GM12891 (cell line): ENCODE results near the gene MDC1.
"Not testable (repeated sequence)": the region's sequence is repeated elsewhere in the genome, so short reads cannot be mapped to it uniquely, and the experiment has no call there.

ENCODE experiments used
- DNase-seq: peaks from one replicate; pipeline ENCODE4 v3.0.0; 2011; ENCODE audit warnings: low spot score; ENCODE audit not compliant: insufficient read length
- FAIRE-seq: peaks from 2 replicates; lab custom pipeline; 2011; peaks lifted over from hg19 to GRCh38; lab: Jason Lieb, UNC
- PAX5 ChIP-seq: IDR thresholded peaks from 2 replicates; pipeline ENCODE4 v1.6.1; 2011; ENCODE audit warnings: low read length, moderate library complexity, mild to moderate bottlenecking; ENCODE audit not compliant: insufficient read depth, severe bottlenecking
- POLR2A ChIP-seq: IDR thresholded peaks from 2 replicates; pipeline ENCODE4 v1.6.1; 2011; ENCODE audit warnings: low read depth, low read length, control low read depth
- POLR2AphosphoS5 ChIP-seq: IDR thresholded peaks from 2 replicates; pipeline ENCODE4 v1.6.1; 2011; ENCODE audit warnings: low read depth, low read length, control low read depth
- POU2F2 ChIP-seq: IDR thresholded peaks from 2 replicates; pipeline ENCODE4 v1.6.1; 2011; ENCODE audit warnings: low read depth, mild to moderate bottlenecking, control low read depth, low read length, moderate library complexity
- SPI1 ChIP-seq: IDR thresholded peaks from 2 replicates; pipeline ENCODE4 v1.6.1; 2011; ENCODE audit warnings: low read depth, low read length, control low read depth
- TAF1 ChIP-seq: IDR thresholded peaks from 2 replicates; pipeline ENCODE4 v1.6.1; 2011; ENCODE audit warnings: low read depth, low read length, control low read depth

The MDC1 gene

DNA sequence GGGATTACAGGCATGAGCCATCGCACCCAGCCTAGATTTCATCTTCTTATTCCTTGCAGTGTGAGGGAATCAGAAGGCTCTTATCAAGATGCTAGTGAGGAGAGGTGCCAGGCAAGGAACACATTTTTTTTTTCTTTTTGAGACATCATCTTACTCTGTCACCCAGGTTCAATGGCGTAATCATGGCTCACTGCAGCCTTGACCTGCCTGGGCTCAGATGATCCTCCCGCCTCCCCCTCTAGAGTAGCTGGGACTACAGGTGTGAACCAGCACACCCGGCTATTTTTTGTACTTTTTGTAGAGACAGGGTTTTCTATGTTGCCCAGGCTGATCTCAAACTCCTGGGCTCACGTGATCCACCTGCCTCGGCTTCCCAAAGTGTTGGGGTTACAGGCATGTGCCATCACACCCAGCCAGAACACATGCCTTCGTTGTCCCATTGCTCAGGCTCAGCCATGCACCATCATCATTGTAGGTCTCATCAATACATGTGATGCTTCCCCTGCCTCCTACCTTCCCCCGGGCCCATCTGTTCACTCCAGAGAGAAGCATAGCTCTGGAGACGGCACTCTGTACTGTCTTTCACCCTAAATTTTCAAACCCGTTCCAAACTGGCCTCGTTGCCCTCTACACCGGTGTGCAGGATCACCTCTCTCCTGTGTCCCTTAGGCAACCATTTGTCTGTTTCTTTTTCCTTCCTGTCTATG lies 15.3 kb upstream of the MDC1 start:
- no peak for DNase-seq
- TF ChIP-seq SPI1 (no peak), POU2F2 (no peak), POLR2A (no peak)
- FAIRE-seq, result no peak

GRCh38 chr6:30730601-30731435 lies 13.7 kb upstream of the MDC1 start:
- TF ChIP-seq SPI1, result 0 out of 2 replicates have a peak, but pooled peaks have one; percentile 26
- TF ChIP-seq TAF1, result no peak
- TF ChIP-seq POLR2AphosphoS5, result no peak
- TF ChIP-seq PAX5, result peak; percentile 41
- no peak for TF ChIP-seq POU2F2
- TF ChIP-seq POLR2A, result no peak
- peak; percentile 60 for DNase-seq
- FAIRE-seq, result peak; percentile 92

DNA sequence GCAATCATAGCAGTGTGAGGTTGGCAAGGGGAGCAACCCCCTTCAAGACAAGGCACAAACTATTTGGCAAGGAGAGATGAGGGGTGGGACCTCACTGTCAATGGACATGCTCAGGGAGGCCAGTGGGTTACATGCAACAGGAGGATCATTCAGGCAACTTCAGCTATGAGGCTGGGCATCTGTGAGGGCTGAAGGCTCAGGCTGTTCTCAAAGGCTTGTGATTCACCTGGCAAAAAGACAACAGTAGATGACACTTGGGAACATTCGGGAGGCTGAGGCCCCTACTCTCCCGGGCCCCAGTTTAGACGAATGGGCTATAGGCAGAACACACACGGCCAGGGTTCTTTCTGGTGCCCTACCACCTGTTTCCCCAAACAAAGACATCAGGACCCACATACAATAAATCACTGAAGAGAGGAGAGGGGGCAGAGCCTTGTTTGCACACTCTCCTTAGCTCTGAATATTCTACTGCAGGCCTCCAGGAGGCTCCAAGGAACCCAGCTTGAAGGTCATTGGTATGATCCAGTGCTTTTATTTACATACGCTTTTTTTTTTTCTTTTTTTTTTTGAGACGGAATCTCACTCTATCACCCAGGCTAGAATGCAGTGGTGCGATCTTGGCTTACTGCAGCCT lies 11.0 kb upstream of the MDC1 start:
- DNase-seq (no peak), FAIRE-seq (no peak)
- no peak for TF ChIP-seq POLR2AphosphoS5
- no peak for TF ChIP-seq POU2F2
- no peak for TF ChIP-seq PAX5
- no peak for TF ChIP-seq SPI1
- TF ChIP-seq POLR2A, result no peak
- no peak for TF ChIP-seq TAF1

DNA sequence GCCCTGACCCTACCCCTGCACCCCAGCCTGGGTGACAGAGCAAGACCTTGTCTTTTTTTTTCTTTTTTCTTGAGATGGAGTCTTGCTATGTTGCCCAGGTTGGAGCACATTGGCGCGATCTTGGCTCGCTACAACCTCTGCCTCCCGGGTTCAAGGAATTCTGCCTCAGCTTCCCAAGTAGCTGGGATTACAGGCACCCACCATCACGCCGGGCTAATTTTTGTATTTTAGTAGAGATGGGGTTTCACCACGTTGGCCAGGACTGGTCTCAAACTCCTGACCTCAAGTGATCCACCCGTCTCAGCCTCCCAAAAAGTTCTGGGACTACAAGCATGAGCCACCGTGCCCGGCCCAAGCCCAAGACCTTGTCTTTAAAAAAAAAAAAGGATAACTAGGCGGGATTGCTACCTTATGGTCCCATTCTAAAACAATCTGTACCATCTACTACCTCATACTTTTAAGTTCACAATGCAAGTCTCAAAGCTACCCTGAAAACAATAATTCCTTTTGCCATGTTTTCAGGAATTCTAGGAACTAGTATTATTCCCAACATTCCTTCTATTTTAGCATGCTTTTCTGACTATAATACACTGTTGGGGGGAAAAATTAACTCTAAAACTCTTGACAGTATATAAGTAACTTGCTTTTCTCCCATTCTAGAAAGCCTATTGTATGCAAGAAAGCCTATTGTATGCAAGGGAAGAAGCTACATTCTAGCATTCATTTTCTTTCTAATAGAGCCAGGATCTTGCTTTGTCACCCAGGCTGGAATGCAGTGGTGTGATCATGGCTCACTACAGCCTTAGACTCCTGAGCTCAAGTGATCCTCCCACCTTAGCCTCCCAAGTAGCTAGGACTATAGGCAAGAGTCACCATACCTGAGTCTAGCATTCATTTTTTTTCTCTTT lies 9.7 kb upstream of the MDC1 start:
- TF ChIP-seq SPI1 (no peak), POLR2AphosphoS5 (no peak), POU2F2 (no peak), TAF1 (no peak), PAX5 (no peak), POLR2A (no peak)
- no peak for FAIRE-seq
- no peak for DNase-seq

GRCh38 chr6:30725713-30726505 lies 8.8 kb upstream of the MDC1 start:
- FAIRE-seq (no peak), DNase-seq (no peak)
- TF ChIP-seq SPI1, result no peak
- TF ChIP-seq PAX5, result no peak
- TF ChIP-seq TAF1, result 0 out of 2 replicates have a peak, but pooled peaks have one; percentile 16
- TF ChIP-seq POU2F2, result peak; percentile 74
- TF ChIP-seq POLR2AphosphoS5, result peak; percentile 86
- peak; percentile 89 for TF ChIP-seq POLR2A

GRCh38 chr6:30724906-30725667 lies 8.0 kb upstream of the MDC1 start:
- FAIRE-seq, result no peak
- TF ChIP-seq POU2F2 (peak; percentile 7; the same call in 1 of the 2 replicates), POLR2A (peak; percentile 70), TAF1 (no peak), PAX5 (no peak), SPI1 (no peak), POLR2AphosphoS5 (peak; percentile 83)
- DNase-seq, result no peak

DNA sequence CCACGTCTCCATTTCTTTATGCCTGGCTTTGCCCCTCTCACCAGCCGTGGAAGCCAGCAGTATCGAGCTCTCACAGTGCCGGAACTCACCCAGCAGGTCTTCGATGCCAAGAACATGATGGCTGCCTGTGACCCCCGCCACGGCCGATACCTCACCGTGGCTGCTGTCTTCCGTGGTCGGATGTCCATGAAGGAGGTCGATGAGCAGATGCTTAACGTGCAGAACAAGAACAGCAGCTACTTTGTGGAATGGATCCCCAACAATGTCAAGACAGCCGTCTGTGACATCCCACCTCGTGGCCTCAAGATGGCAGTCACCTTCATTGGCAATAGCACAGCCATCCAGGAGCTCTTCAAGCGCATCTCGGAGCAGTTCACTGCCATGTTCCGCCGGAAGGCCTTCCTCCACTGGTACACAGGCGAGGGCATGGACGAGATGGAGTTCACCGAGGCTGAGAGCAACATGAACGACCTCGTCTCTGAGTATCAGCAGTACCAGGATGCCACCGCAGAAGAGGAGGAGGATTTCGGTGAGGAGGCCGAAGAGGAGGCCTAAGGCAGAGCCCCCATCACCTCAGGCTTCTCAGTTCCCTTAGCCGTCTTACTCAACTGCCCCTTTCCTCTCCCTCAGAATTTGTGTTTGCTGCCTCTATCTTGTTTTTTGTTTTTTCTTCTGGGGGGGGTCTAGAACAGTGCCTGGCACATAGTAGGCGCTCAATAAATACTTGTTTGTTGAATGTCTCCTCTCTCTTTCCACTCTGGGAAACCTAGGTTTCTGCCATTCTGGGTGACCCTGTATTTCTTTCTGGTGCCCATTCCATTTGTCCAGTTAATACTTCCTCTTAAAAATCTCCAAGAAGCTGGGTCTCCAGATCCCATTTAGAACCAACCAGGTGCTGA lies 7.0 kb upstream of the MDC1 start:
- not testable (repeated sequence) for DNase-seq, FAIRE-seq
